HepG2 (cell line): ENCODE measurements around the gene ANKRD55. TPM values are rescaled to one million over a fixed set of nuclear protein-coding genes. Genes with fewer than 3 reads are reported as not detected.

Experiments
- ATAC-seq: fragments of 200-7000 bp; cut with Tn5 transposase; 3 replicates; pipeline ENCODE4 v1.9.1; 2020; ENCODE audit warnings: mild to moderate bottlenecking, moderate library complexity
- BruUV-seq: library from RNA; stranded (reverse); fragments of 400-500 nt; replicated peaks from 2 replicates; lab custom pipeline; 2021; lab: Mats Ljungman, UMichigan
- CTCF ChIA-PET: fragments of 300-600 bp; formaldehyde crosslinking; extraction: SDS; loops from one replicate; lab custom pipeline; 2021; ENCODE audit warnings: low total read pairs, inconsistent platforms, low intra/inter-chr PET ratio; lab: Yijun Ruan, JAX
- POLR2A ChIA-PET: fragments of 350-600 bp; sonication (Branson Sonifier 250); formaldehyde crosslinking; loops from one replicate; lab custom pipeline; 2020; ENCODE audit warnings: antibody characterized with exemption, inconsistent platforms; lab: Yijun Ruan, JAX
- DNase-seq: peaks from one replicate; pipeline ENCODE4 v3.0.0-alpha.2; 2015; ENCODE audit warnings: low spot score
- FAIRE-seq: peaks from 3 replicates; lab custom pipeline; 2011; peaks lifted over from hg19 to GRCh38; lab: Jason Lieb, UNC
- H2AFZ ChIP-seq: one replicate; pipeline ENCODE4 v1.6.1; 2011; ENCODE audit warnings: low read length, inconsistent platforms
- H3K27ac ChIP-seq: fragments of 300-600 bp; 3 replicates; pipeline ENCODE4 v1.8.0; 2011; ENCODE audit warnings: mixed run types, mild to moderate bottlenecking, mixed read lengths, low read length, inconsistent platforms; ENCODE audit not compliant: insufficient read depth; ENCODE audit errors: extremely low read length
- H3K27me3 ChIP-seq, 2 experiments: fragments of 200-600 bp in 1 of 2; 2 replicates in 1 of 2; 3 replicates in 1 of 2; pipeline versions ENCODE4 v1.6.0 to v1.8.0; 2011; ENCODE audit warnings: low read length in 2 of 2, mild to moderate bottlenecking in 2 of 2, moderate library complexity in 2 of 2, inconsistent platforms in 1 of 2; ENCODE audit not compliant: insufficient read depth in 2 of 2, control insufficient read depth in 1 of 2
- H3K36me3 ChIP-seq, 2 experiments: fragments of 200-600 bp in 1 of 2; replicated peaks in 1 of 2; 2 replicates in 1 of 2; 3 replicates in 1 of 2; pipeline versions ENCODE4 v1.5.1 to v1.8.0; 2011; ENCODE audit warnings: low read length in 2 of 2, inconsistent platforms in 1 of 2; ENCODE audit not compliant: insufficient read depth in 2 of 2, control insufficient read depth in 1 of 2
- H3K4me1 ChIP-seq: 2 replicates; pipeline ENCODE4 v1.5.1; 2012; ENCODE audit warnings: low read length, inconsistent platforms; ENCODE audit not compliant: insufficient read depth
- H3K4me2 ChIP-seq: 2 replicates; pipeline ENCODE4 v1.6.0; 2011; ENCODE audit warnings: low read depth, low read length, inconsistent platforms
- H3K4me3 ChIP-seq, 3 experiments: fragments of 200-600 bp in 1 of 3; sonication (generic), shearing (Covaris generic) in 1 of 3; replicated peaks in 1 of 3; 2 replicates each; pipeline ENCODE4 v1.5.1; 2011 to 2016; ENCODE audit warnings: low read length in 3 of 3, inconsistent platforms in 2 of 3, low read depth in 2 of 3, mild to moderate bottlenecking in 2 of 3, control low read depth in 1 of 3, mixed read lengths in 1 of 3; ENCODE audit not compliant: insufficient read depth in 1 of 3
- H3K79me2 ChIP-seq: one replicate; pipeline ENCODE4 v1.6.1; 2011; ENCODE audit warnings: low read length, inconsistent platforms; ENCODE audit not compliant: insufficient read depth
- H3K9ac ChIP-seq: 2 replicates; pipeline ENCODE4 v1.6.0; 2011; ENCODE audit warnings: mild to moderate bottlenecking, low read depth, low read length, inconsistent platforms; ENCODE audit not compliant: insufficient read depth
- H3K9me3 ChIP-seq: 2 replicates; pipeline ENCODE4 v1.5.1; 2012; ENCODE audit warnings: mild to moderate bottlenecking, low read length
- H4K20me1 ChIP-seq: 2 replicates; pipeline ENCODE4 v1.6.0; 2011; ENCODE audit warnings: inconsistent platforms, mild to moderate bottlenecking, low read length, moderate library complexity; ENCODE audit not compliant: insufficient read depth
- BRCA1 ChIP-seq: sonication (generic); formaldehyde crosslinking; IDR thresholded peaks from 2 replicates; pipeline ENCODE4 v1.4.0; 2020; ENCODE audit warnings: missing genetic modification reagents
- CAMTA2 ChIP-seq: sonication (generic); formaldehyde crosslinking; IDR thresholded peaks from 2 replicates; pipeline ENCODE4 v1.4.0; 2020; ENCODE audit warnings: mild to moderate bottlenecking, missing genetic modification reagents, borderline replicate concordance
- E2F1 ChIP-seq: sonication (generic); formaldehyde crosslinking; IDR thresholded peaks from 2 replicates; pipeline ENCODE4 v1.5.0; 2020; ENCODE audit warnings: missing genetic modification reagents
- EHMT2 ChIP-seq: fragments of 200-600 bp; sonication (generic); IDR thresholded peaks from 2 replicates; pipeline ENCODE4 v1.7.0; 2017; ENCODE audit warnings: antibody characterized with exemption, low read depth, low read length, borderline replicate concordance
- FOXK1 ChIP-seq: sonication (generic); formaldehyde crosslinking; IDR thresholded peaks from 2 replicates; pipeline ENCODE4 v1.4.0; 2020; ENCODE audit warnings: low read depth, missing genetic modification reagents, borderline replicate concordance
- GZF1 ChIP-seq: sonication (generic); formaldehyde crosslinking; IDR thresholded peaks from 2 replicates; pipeline ENCODE4 v1.5.1; 2020; ENCODE audit warnings: mild to moderate bottlenecking, missing genetic modification reagents
- HNRNPL ChIP-seq: fragments of 200-400 bp; formaldehyde crosslinking; IDR thresholded peaks from 2 replicates; pipeline ENCODE4 v1.6.1; 2017; ENCODE audit warnings: mild to moderate bottlenecking, low read depth, low read length
- HOXD1 ChIP-seq: sonication (generic); formaldehyde crosslinking; IDR thresholded peaks from 2 replicates; pipeline ENCODE4 v1.5.0; 2020; ENCODE audit warnings: missing genetic modification reagents
- KDM5A ChIP-seq: fragments of 200-600 bp; sonication (generic); IDR thresholded peaks from 2 replicates; pipeline ENCODE4 v1.7.0; 2018; ENCODE audit warnings: antibody characterized with exemption, mild to moderate bottlenecking, low read length, borderline replicate concordance
- MAFK ChIP-seq, 2 experiments: IDR thresholded peaks in 1 of 2; conservative IDR thresholded peaks in 1 of 2; 2 replicates each; pipeline ENCODE4 v1.6.1; 2011; ENCODE audit warnings: improper control_type of control experiment in 2 of 2, low read length in 2 of 2
- MXD4 ChIP-seq: IDR thresholded peaks from 2 replicates; pipeline ENCODE4 v1.6.1; 2016; ENCODE audit warnings: mild to moderate bottlenecking, missing biosample characterization, missing genetic modification reagents
- PHF21A ChIP-seq: sonication (generic); formaldehyde crosslinking; IDR thresholded peaks from 2 replicates; pipeline ENCODE4 v1.5.0; 2020; ENCODE audit warnings: mild to moderate bottlenecking, missing genetic modification reagents
- SKIL ChIP-seq: sonication (generic); formaldehyde crosslinking; IDR thresholded peaks from 2 replicates; pipeline ENCODE4 v1.8.0; 2022; ENCODE audit warnings: missing genetic modification reagents, mild to moderate bottlenecking, moderate library complexity, borderline replicate concordance
- SMC3 ChIP-seq: IDR thresholded peaks from 2 replicates; pipeline ENCODE4 v1.6.1; 2011; ENCODE audit warnings: low read length, improper control_type of control experiment
- ZNF451 ChIP-seq: sonication (generic); formaldehyde crosslinking; IDR thresholded peaks from 2 replicates; pipeline ENCODE4 v1.5.0; 2020; ENCODE audit warnings: mild to moderate bottlenecking, missing genetic modification reagents
- WGBS: methylation state at CpG from one replicate; pipeline ENCODE4 v1.1.6; 2017; ENCODE audit warnings: low lambda C conversion rate; 5-methylcytosine and 5-hydroxymethylcytosine counted together
- in situ Hi-C: cut with HindIII; loops from 2 replicates; pipeline ENCODE4 v1.10.0; 2017; ENCODE audit warnings: low pct_unique_long_range_greater_than_20kb; ENCODE audit not compliant: extremely low pct_ligation_motif_present
- intact Hi-C: fragments of 100-400 bp; cut with micrococcal nuclease; formaldehyde crosslinking; loops from one replicate; pipeline ENCODE4 v1.10.0; 2022; ENCODE audit not compliant: unreplicated experiment
- polyA plus RNA-seq, 8 experiments: library from polyadenylated mRNA; depleted of rRNA in 3 of 8; stranded (reverse) in 7 of 8; unstranded in 1 of 8; fragments of >200 nt; fragmentation: Illumina TruSeq in 4 of 8; extraction: Trizol in 4 of 8; gene quantifications; 2 replicates each; pipeline versions ENCODE4 v1.2.1 to v1.2.3, GENCODE V29; 2011 to 2016; ENCODE audit warnings: low read depth in 4 of 8, missing spikeins in 1 of 8, mixed read lengths in 1 of 8; ENCODE audit not compliant: insufficient read depth in 1 of 8
- total RNA-seq, 5 experiments: library from RNA; depleted of rRNA; stranded (reverse); fragments of >200 nt; fragmentation: Illumina TruSeq; extraction: Trizol; gene quantifications; 2 replicates each; pipeline ENCODE4 v1.2.3, GENCODE V29; 2016; ENCODE audit warnings: low read depth in 1 of 5

ANKRD55 gene
- total and polyA plus RNA-seq, 2 of the 13 experiments (the other 11 are each of a cell fraction or from before 2014, with no cell fraction given) = 0.11 to 0.28 TPM

- intact Hi-C loops = no loop called here
- ChIA-PET CTCF (no interaction called here), POLR2A (interaction anchor here (0.6 kb wide), 1 partner anchor 235 kb away, joined by 3 read pairs; no protein-coding TSS in a partner anchor)
- BruUV-seq = no TSS peak
- Histone ChIP-seq H3K4me1 (peaks cover 20% of the 10 kb centered on the region), H3K79me2 (no peaks in the 10 kb centered on the region), H3K9ac (no peak overlapping the region), H4K20me1 (no peaks in the 10 kb centered on the region), H3K4me3 (no peak overlapping the region), H3K27ac (no peak overlapping the region), H3K4me2 (0 out of 2 replicates have a peak overlapping the region, but pooled peaks have one; percentile 10), H2AFZ (no peak overlapping the region), H3K27me3 (peaks cover 0 to 27% of the 10 kb centered on the region in 2 experiments; a peak in 4 of 5 replicates), H3K36me3 (no peaks in the 10 kb centered on the region), H3K9me3 (no peaks in the 10 kb centered on the region)
- DNase-seq (no peak), ATAC-seq (no peak), FAIRE-seq (no peak)
- WGBS = 29% methylated on average over 7 of the region's 7 CpGs
- no peak for TF ChIP-seq FOXK1 (CRISPR knock-in tag)
- in situ Hi-C loops = no loop called here
These were observed 4.0 kb downstream of the ANKRD55 start for GRCh38 chr5:56229111-56229510.

- no peak overlapping the region for H3K4me3 ChIP-seq
- FAIRE-seq = no peak
- ChIA-PET POLR2A (no interaction called here), CTCF (no interaction called here)
- no peak overlapping the region for H2AFZ ChIP-seq
- no peak overlapping the region for H3K27ac ChIP-seq
- in situ Hi-C loops (no loop called here), intact Hi-C loops (no loop called here)
- no peak for DNase-seq
- no TSS peak for BruUV-seq
- H3K9me3 ChIP-seq = no peaks in the 10 kb centered on the region
- H3K4me2 ChIP-seq = no peak overlapping the region
- H3K9ac ChIP-seq = no peak overlapping the region
- no peaks in the 10 kb centered on the region for H3K79me2 ChIP-seq
- H3K4me1 ChIP-seq = peaks cover 20% of the 10 kb centered on the region
- no peak for ATAC-seq
- no peak for TF ChIP-seq BRCA1 (CRISPR knock-in tag)
- no peak for TF ChIP-seq E2F1 (CRISPR knock-in tag)
- no peak for TF ChIP-seq SKIL (CRISPR knock-in tag)
- no peak for TF ChIP-seq KDM5A
- no peak for TF ChIP-seq HOXD1 (CRISPR knock-in tag)
- no peak for TF ChIP-seq MXD4 (CRISPR knock-in tag)
- TF ChIP-seq SMC3 = no peak
- no peak for TF ChIP-seq HNRNPL
- TF ChIP-seq PHF21A (CRISPR knock-in tag) = no peak
- TF ChIP-seq MAFK (conservative IDR thresholded peaks at IDR 0.05 in 1 of 2, IDR thresholded peaks at IDR 0.05 in 1 of 2; ENCODE audit: low read length in 2 of 2) = no peak
- TF ChIP-seq CAMTA2 (CRISPR knock-in tag) = no peak
- no peak for TF ChIP-seq GZF1
- TF ChIP-seq ZNF451 (CRISPR knock-in tag) = no peak
- no peak for TF ChIP-seq EHMT2
- 60% methylated on average over 5 of the region's 6 CpGs for WGBS
- H3K36me3 ChIP-seq = no peaks in the 10 kb centered on the region
- peaks cover 0 to 26% of the 10 kb centered on the region in 2 experiments; a peak in 4 of 5 replicates for H3K27me3 ChIP-seq
- H4K20me1 ChIP-seq = no peaks in the 10 kb centered on the region
These were observed 4.5 kb downstream of the ANKRD55 start for GRCh38 chr5:56228631-56229030.
